ENCODE measurements around the gene LMO3.

Gene LMO3

GRCh38 chr12:16606117-16606200, at the start of gene LMO3:
TSS of gene LMO3 (minus strand) at chr12:16606162. CDS start at chr12:16600860, 5,302 bp downstream.
- DNase-seq (ENCODE audit: low read depth): no peak

- no peak for DNase-seq (ENCODE audit: low read depth)
Measured at GRCh38 chr12:16636435-16637055, 30.6 kb upstream of the LMO3 start.

GRCh38 chr12:16634786-16635185, 28.8 kb upstream of the LMO3 start:
- no peak for DNase-seq (ENCODE audit: low read depth)

GRCh38 chr12:16626991-16627390, 21.0 kb upstream of the LMO3 start:
- DNase-seq (ENCODE audit: low read depth): no peak

GRCh38 chr12:16622338-16622737, 16.4 kb upstream of the LMO3 start:
- no peak for DNase-seq (ENCODE audit: low read depth)

- no peak for DNase-seq (ENCODE audit: low read depth)
Measured at GRCh38 chr12:16619537-16619936, 13.6 kb upstream of the LMO3 start.

- DNase-seq (ENCODE audit: low read depth): no peak
Measured at GRCh38 chr12:16618256-16618655, 12.3 kb upstream of the LMO3 start.

GRCh38 chr12:16613199-16613598, 7.2 kb upstream of the LMO3 start:
- no peak for DNase-seq (ENCODE audit: low read depth)

GRCh38 chr12:16612647-16613046, 6.7 kb upstream of the LMO3 start:
- DNase-seq (ENCODE audit: low read depth): no peak

GRCh38 chr12:16611146-16611545, 5.2 kb upstream of the LMO3 start:
- no peak for DNase-seq (ENCODE audit: low read depth)

GRCh38 chr12:16610743-16611142, 4.8 kb upstream of the LMO3 start:
- no peak for DNase-seq (ENCODE audit: low read depth)

GRCh38 chr12:16610001-16610585, 4.1 kb upstream of the LMO3 start:
- DNase-seq (ENCODE audit: low read depth): no peak

GRCh38 chr12:16608946-16609539, 3.1 kb upstream of the LMO3 start:
- DNase-seq (ENCODE audit: low read depth): no peak

- DNase-seq (ENCODE audit: low read depth): no peak
Measured at GRCh38 chr12:16607906-16608775, 2.2 kb upstream of the LMO3 start.

GRCh38 chr12:16606991-16607390, 1.0 kb upstream of the LMO3 start:
- DNase-seq (ENCODE audit: low read depth): no peak

GRCh38 chr12:16606201-16606849, 363 bp upstream of the LMO3 start:
- DNase-seq (ENCODE audit: low read depth): peak; percentile 37

GRCh38 chr12:16605642-16606116, 283 bp downstream of the LMO3 start:
- peak; percentile 17 for DNase-seq (ENCODE audit: low read depth)

- DNase-seq (ENCODE audit: low read depth): no peak
Measured at GRCh38 chr12:16604596-16605252, 1.2 kb downstream of the LMO3 start.

- no peak for DNase-seq (ENCODE audit: low read depth)
Measured at GRCh38 chr12:16603916-16604575, 1.9 kb downstream of the LMO3 start.

- no peak for DNase-seq (ENCODE audit: low read depth)
Measured at GRCh38 chr12:16603260-16603915, 2.6 kb downstream of the LMO3 start.

- no peak for DNase-seq (ENCODE audit: low read depth)
Measured at GRCh38 chr12:16602412-16602811, 3.5 kb downstream of the LMO3 start.
